GM15510 (cell line): Measurements from ENCODE around the gene BCL2.
A peak's percentile ranks its signal among the peaks of the same experiment; 100 is the strongest.

Experiments
- POLR2A ChIP-seq: IDR thresholded peaks from 3 replicates; pipeline ENCODE4 v1.6.1; 2011; ENCODE audit warnings: borderline replicate concordance; ENCODE audit not compliant: insufficient read length; ENCODE audit errors: extremely low read depth

BCL2 gene

DNA sequence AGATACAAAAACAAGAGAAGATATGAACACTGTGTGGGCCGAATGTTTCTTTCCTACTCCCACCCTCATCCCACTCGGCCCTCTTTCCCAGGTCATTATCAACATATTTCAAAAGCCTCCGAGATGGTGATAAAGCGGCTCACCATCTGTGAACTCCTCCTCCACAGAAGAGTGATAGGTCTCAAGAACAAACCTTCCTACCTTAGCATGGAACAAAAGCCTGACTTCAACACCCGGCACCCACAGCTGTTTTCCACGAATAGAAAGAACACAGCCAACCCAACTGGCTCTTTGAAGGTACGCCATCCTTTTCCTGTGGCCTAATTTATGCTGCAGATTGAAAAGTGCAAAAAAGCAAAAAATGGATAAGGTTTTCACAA lies 28.8 kb downstream of the BCL2 start:
- no peak for TF ChIP-seq POLR2A

DNA sequence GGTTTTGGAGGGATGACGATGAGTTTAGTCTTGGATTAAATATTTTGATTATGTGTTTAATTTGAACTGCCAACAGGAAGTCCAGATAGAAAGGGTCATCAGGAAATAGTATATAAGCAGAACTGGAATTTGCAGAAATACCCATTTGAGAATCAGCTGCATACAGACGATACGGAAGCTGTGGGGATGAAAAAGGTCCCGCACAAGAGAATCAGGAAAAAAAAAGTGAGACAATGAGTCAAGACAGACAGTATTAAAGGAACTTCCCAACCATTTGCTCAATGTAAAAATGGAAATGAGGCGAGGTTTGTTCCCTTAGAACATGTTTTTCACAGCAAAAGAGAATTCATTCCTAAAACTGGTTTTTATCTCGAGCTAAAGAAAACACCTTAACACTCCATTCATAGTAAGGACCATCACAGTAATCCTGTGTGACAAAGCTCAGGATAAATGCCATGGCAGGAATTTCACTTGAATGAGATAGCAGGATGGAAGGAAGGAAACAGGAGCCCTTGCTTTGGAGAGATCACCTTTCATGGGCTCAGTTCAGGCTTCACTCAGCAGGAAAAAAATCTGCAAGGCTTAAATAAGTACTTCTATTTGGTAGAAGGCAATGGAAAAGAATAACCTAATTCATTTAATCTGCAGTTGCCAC lies 29.3 kb downstream of the BCL2 start:
- no peak for TF ChIP-seq POLR2A

DNA sequence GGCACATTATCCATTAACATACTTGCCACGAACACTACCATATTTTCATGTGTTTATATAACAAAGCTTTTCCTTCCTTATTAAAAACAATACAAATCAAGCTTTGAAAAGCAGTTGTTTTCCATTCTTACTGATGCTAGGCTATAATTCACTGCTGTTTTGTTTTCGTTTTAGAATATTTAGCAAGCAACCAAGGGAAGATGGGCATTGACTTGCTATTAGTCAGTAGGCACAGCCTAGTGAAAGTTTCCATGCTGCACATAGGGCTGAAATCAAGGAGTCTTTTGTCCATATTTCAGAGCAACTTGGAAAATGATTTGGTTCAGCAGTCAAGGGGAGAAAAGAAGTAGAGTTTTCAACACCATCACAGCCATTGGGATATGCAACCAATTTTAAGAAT lies 31.3 kb downstream of the BCL2 start:
- TF ChIP-seq POLR2A: no peak

DNA sequence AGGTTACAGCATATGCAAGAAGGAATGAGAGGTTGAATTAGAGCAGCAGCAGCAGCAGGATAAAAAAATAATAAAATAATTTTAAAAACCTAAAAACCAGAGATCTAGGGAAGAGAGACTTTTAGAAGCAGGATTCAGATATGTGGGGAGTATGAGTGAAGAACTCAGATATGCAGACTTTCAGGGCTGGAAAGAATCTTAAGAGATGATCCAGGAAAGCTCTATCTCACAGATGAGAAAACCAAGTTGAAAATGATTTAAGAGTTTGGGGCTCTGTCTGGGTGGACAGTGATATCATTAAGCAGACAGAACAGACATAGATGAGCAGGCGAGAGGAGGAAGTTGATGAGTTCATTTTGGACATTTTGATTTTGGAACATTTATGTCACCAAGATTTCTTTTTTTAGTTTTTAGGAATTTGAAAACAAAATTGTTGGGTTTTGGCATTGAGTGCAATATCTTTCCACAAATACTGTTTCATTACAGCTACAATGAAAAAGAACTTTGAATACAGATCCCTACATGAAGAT lies 31.8 kb downstream of the BCL2 start:
- TF ChIP-seq POLR2A: no peak

DNA sequence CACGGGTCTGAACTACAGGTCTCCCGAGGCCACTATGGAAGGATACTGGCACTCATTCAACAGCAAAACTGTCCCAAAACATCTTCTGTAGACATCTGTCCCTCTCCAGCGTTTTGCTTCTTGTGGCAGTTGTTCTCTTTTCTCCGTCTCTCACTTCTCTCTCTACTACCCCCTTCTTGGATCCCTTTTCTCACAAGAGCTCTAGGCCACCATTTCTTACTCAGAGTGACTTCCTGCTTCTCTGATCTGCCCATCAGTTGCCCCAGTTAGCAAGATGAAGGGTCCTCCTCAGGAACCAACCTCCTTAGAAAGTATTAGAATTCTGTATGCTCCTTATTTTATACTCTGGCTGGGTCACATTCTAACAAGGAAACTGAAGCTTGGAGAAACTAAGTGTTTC lies 32.6 kb downstream of the BCL2 start:
- TF ChIP-seq POLR2A: no peak

DNA sequence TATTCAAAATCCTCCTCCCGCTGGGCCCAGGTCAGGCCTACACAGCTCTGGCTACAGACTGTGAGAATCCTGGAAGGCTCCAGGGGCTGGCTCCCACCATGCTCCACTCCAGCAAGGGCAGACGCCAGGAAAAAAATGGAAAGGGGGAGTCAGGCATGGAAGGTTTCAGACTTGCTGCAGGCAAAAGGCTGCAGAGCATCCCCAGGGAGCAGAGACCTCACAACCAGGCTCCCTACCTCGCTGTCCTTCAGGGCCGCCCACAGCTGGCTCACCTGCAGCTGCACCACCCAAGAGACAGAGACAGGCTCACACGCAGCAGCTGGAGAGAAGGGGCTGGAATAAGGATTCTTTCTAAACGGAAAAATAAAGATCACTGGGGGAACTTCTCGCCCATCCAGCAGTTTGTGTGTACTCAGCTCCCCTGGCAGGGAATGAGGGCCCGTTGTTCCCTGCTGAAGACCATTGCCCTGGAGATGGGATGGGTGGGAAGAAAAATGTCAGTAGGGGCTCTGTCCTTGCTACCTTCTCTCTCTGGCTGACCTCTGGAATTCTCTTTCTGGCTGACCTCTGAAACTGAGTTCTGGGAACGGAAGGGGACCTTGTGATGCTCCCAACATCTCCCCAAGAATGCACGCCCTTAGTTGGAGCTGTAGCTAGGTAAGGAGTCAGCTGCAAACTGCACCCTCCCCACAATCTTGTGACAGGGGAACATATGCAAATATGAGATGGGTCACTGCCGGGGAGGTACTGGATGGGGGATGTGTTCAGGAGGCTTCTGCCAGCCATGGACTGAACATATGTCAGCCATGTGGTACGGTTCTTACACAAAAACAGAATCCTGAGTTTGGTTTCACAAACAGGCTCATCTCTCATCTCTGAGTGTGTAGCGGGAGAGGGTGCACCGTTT lies 34.5 kb downstream of the BCL2 start:
- peak; percentile 19 for TF ChIP-seq POLR2A

DNA sequence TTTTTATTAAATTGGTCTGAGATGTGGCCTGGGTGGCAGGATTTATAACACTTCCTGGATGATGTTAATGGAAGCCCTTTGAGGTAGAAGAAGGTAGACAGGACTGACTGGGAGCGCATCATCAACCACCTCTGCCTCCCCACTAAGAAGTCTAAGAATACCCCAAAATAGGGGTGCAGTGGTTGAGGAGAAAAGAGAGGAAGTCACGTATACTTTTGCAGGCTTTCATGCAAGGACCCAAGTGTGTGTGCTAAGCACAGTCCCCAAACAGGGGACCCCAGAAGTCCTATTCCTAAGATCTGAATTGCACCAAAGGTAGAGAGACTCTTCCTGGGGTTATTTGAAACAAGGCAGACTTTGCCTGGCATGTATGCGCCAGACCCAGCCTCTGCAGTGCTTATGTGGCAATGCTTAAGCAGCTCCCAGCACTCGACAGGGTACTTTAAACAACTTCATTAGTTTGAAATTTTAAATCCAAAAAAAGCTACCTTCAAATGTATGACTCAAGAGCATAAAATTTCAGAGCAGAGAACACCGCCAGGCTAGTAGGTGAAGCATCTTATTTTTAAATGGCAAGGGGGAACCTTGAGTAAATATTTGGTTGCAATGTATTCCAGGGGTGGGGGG lies 35.3 kb downstream of the BCL2 start:
- no peak for TF ChIP-seq POLR2A

DNA sequence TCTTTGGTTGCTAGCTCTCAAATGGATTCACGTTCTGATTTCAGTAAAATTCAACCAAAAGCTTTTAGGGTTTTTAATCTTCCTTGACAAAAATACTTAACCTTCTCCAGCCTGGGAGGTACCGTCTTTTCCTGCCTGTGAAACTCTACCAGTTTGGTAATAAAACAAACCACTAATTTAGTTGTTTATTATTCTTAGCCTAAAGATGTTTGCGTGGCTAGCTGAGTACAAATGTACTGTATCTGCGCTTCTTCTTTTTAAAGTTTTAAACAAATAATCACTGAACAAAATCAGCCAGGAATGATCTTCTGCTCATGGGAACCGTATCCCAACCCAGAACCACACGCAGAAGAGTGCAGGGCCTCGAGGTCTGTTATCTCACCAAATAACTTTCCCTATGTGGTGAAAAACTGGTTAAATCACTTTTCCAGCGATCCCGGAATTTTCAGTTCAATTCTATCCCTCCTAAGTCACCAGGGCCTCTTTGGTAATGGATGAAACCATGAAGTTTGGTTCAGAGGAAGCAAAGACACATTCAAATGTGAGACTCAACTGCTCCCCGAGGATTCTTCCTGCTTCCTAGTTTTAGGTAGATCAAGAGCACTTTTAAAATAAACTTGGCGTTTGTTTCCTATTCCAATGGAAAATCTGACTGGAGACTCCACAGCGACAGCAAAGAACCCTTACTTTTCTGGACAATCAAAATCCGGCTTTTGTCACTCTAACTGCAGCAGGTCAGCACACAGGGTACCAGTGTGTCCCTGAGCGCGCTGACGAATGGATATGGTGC lies 36.1 kb downstream of the BCL2 start:
- TF ChIP-seq POLR2A: no peak

DNA sequence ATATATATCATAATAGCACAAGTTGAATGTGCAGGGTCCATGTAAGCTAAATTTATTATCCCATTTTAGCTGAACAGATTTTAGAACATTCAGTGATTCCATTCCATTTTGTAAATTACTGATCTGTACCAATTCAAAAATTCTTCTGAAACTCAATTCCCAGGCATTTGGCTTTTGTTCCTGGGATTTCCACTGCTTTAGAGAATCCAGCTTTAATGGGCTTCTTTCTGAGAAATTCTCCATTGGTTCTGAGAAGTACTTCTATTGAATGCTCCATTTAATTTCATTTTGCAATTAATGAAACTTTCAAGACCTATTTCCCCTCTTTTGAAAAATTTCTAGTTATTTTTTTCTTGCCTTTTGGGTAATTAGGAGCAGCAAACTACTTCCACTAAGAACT lies 36.8 kb downstream of the BCL2 start:
- TF ChIP-seq POLR2A: no peak

DNA sequence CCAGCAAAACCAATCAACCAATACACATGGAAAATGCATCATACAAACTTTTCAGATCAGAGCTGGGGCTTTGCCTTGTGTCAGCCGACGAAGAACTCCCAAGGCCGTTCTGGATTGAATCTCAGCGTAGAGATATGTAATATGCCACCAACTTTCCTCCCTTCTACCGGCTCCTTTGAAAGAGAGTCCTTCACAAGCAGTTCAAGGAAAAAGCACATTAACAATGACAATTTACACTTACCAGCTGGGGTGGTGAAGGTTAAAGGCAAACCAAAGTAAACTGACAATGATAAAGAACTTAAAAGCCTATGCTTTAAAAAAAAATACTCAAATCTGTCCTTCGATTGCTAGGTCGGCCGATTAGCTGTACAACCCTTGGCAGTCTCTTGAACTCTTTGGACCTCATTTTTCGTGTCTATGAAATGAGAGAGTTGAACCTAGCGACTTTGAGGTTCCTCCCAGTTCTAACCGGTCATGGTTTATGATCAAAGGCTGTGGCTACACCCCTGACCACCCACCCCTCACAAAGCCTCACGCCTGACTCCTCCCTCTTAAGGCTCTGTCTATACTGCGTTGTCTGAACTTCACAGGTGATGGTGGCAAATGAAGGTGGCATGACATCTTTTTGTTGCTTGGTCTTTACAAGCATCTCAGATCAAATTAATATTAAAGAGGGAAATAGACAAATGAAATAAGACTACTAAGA lies 46.2 kb downstream of the BCL2 start:
- no peak for TF ChIP-seq POLR2A

DNA sequence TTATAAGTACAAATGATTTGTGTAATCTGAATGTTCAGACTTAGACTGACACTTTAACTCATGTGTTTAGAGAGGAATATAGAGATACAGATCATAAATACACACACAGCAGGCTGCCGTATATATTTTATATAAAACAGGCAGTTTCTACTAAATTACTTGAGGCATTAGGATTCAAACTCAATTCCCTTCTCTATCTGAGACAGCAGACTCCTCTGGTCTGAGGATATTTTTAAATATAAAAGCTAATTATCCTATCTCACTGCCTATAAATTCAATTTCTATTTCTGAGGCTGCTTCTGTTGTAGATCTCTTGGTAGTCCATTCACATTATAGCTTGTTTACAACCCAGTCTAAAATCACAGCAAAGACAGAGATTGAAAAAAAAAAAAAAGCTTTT lies 46.9 kb downstream of the BCL2 start:
- no peak for TF ChIP-seq POLR2A

DNA sequence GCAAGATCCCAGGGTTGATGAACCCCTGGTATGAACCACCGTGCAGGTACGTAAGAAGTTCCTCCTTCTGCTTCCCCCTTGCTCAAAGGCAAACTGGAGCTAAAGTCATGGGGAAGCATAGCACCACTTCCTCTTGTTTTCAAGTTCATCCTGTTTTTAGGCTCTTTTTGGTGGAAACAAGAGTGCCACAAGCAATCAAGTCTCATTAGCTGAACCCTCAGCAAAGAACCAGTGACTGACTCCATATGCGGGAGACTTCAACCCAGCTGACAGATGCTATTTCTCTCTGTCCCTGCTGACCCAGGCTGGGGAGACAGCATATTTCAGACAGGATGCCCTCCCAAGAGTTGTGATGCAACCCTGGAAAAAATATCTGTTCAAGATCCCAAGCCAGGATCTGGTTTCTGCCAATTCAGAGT lies 47.7 kb downstream of the BCL2 start:
- TF ChIP-seq POLR2A: no peak

DNA sequence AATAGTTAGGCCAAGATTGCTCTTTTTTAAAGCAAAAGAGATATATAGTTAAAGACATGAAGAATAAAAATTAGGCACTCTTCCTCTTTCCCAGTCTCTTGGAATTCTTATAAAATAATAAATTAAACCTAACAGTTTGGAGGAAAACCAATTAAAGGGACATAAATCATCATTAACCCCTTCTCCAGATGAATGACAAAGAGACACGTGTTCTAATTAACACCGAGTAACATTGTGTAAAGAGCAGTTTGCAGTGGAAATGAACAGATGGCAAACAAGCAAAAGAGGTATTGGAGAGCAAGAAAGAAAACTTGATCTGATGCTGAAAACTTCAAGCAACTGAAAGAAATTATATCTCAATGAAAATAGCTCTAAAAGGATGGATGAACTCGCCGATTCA lies 48.4 kb downstream of the BCL2 start:
- no peak for TF ChIP-seq POLR2A

DNA sequence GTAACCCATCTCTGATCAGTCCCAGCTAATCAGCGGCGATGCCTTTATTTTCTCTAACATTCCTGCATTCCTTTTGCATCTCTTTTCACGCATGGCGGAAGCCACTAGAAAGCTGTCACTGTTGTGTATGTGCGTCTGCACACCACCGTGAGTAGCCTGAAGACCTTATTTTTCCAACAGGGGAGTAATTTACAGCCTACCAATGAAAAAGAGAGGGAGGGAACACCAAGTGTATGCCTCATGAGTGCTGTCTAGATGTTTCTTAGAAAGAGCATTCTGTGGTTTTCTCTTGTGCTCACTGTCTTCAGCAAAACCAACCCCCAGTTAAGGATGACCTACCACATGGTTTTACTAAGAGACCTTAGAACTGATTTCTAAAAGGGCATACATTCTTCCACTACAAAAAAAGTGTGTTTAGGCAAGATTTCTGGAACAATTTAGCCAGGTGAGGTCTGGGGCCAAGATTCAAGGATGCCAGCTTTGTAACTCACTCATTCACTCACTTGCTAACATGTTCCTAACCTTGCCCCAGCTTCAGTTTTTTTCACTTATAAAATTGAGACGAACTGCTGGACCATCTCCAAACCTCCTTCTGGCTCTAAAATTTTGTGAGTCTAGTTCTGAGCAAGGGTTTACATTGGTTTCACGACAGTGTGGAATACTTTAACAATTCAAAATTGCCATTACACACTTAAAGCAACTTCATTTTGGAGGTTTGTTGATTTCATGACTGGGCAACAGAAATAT lies 51.4 kb downstream of the BCL2 start:
- no peak for TF ChIP-seq POLR2A
